Keratinocyte (primary cell): ENCODE measurements around the gene NME7. TPM values are rescaled to one million over a fixed set of nuclear protein-coding genes. Genes with fewer than 3 reads are reported as not detected.

ENCODE experiments used
- DNase-seq: peaks from one replicate; pipeline ENCODE4 v3.0.0-alpha.2; 2011; ENCODE audit warnings: low read depth, missing footprints, low spot score
- FAIRE-seq: peaks from 2 replicates; lab custom pipeline; 2011; peaks lifted over from hg19 to GRCh38; lab: Jason Lieb, UNC
- H2AFZ ChIP-seq: 2 replicates; pipeline ENCODE4 v1.6.0; 2012; ENCODE audit warnings: low read length, control low read depth, inconsistent platforms; ENCODE audit not compliant: control insufficient read depth
- H3K27ac ChIP-seq: 2 replicates; pipeline ENCODE4 v1.5.1; 2011; ENCODE audit warnings: low read length; ENCODE audit not compliant: control insufficient read depth, insufficient read depth
- H3K27me3 ChIP-seq: 3 replicates; pipeline ENCODE4 v1.6.0; 2011; ENCODE audit warnings: low read length; ENCODE audit not compliant: control insufficient read depth, insufficient read depth; ENCODE audit errors: extremely low read depth
- H3K36me3 ChIP-seq, 2 experiments: 2 replicates in 1 of 2; 3 replicates in 1 of 2; pipeline ENCODE4 v1.5.1; 2011; ENCODE audit warnings: low read length in 2 of 2, mild to moderate bottlenecking in 1 of 2; ENCODE audit not compliant: control insufficient read depth in 2 of 2, insufficient read depth in 2 of 2; ENCODE audit errors: extremely low read depth in 1 of 2
- H3K4me1 ChIP-seq: 3 replicates; pipeline ENCODE4 v1.5.1; 2011; ENCODE audit warnings: low read length; ENCODE audit not compliant: control insufficient read depth, insufficient read depth; ENCODE audit errors: extremely low read depth
- H3K4me2 ChIP-seq: 3 replicates; pipeline ENCODE4 v1.6.0; 2011; ENCODE audit warnings: low read depth, low read length; ENCODE audit not compliant: control insufficient read depth, insufficient read depth; ENCODE audit errors: extremely low read depth
- H3K4me3 ChIP-seq, 3 experiments: fragments of 200-600 bp in 1 of 3; sonication (generic) in 1 of 3; 2 replicates in 2 of 3; 3 replicates in 1 of 3; pipeline ENCODE4 v1.5.1; 2011 to 2016; ENCODE audit warnings: low read length in 3 of 3, mild to moderate bottlenecking in 3 of 3, control low read depth in 2 of 3, inconsistent platforms in 1 of 3, low read depth in 1 of 3, mixed read lengths in 1 of 3, mixed run types in 1 of 3, moderate library complexity in 1 of 3; ENCODE audit not compliant: control insufficient read depth in 2 of 3, insufficient read depth in 2 of 3; ENCODE audit errors: extremely low read depth in 1 of 3
- H3K79me2 ChIP-seq: 2 replicates; pipeline ENCODE4 v1.6.0; 2012; ENCODE audit warnings: low read length; ENCODE audit not compliant: control insufficient read depth, insufficient read depth
- H3K9ac ChIP-seq: 3 replicates; pipeline ENCODE4 v1.6.0; 2011; ENCODE audit warnings: low read length; ENCODE audit not compliant: control insufficient read depth, insufficient read depth; ENCODE audit errors: extremely low read depth
- H3K9me1 ChIP-seq: 3 replicates; pipeline ENCODE4 v1.6.0; 2011; ENCODE audit warnings: low read length; ENCODE audit not compliant: control insufficient read depth, insufficient read depth; ENCODE audit errors: extremely low read depth
- H3K9me3 ChIP-seq: 2 replicates; pipeline ENCODE4 v1.5.1; 2012; ENCODE audit warnings: low read depth, low read length; ENCODE audit not compliant: control insufficient read depth
- H4K20me1 ChIP-seq: 3 replicates; pipeline ENCODE4 v1.6.0; 2011; ENCODE audit warnings: low read length; ENCODE audit not compliant: control insufficient read depth, insufficient read depth; ENCODE audit errors: extremely low read depth
- EZH2 ChIP-seq: IDR thresholded peaks from one replicate; pipeline ENCODE4 v1.6.1; 2012; ENCODE audit warnings: inconsistent platforms, mild to moderate bottlenecking, low read length, moderate library complexity
- dilution Hi-C: fragments of 300-500 bp; cut with MboI; formaldehyde crosslinking; loops from one replicate; pipeline ENCODE4 v1.7.0; 2020; ENCODE audit warnings: low sequenced_read_pairs; ENCODE audit not compliant: extremely low pct_ligation_motif_present
- polyA plus RNA-seq, 5 experiments: library from polyadenylated mRNA; depleted of rRNA in 3 of 5; stranded (reverse) in 3 of 5; stranded (forward) in 1 of 5; unstranded in 1 of 5; fragments of >200 nt; gene quantifications; 1 replicate in 1 of 5; 2 replicates in 3 of 5; 3 replicates in 1 of 5; pipeline versions ENCODE4 v1.2.1 to v1.2.3, GENCODE V29; 2011 to 2012; ENCODE audit warnings: missing spikeins in 2 of 5, low read depth in 1 of 5, low replicate concordance in 1 of 5
- TF ChIP-seq, protein P1 (sequence below), 3 experiments: IDR thresholded peaks in 1 of 3; conservative IDR thresholded peaks in 1 of 3; optimal IDR thresholded peaks in 1 of 3; 2 replicates in 2 of 3; 3 replicates in 1 of 3; pipeline versions ENCODE3 to v1.5.1; 2011; ENCODE audit warnings: low read length in 3 of 3, mild to moderate bottlenecking in 3 of 3, moderate library complexity in 2 of 3, control low read depth in 1 of 3, inconsistent platforms in 1 of 3; ENCODE audit not compliant: insufficient read depth in 2 of 3; ENCODE audit errors: extremely low read depth in 1 of 3

The NME7 gene
- polyA plus RNA-seq, 1 donor (not counting 4 experiments of a cell fraction or from before 2014, with no cell fraction given): 52.9 TPM

DNA sequence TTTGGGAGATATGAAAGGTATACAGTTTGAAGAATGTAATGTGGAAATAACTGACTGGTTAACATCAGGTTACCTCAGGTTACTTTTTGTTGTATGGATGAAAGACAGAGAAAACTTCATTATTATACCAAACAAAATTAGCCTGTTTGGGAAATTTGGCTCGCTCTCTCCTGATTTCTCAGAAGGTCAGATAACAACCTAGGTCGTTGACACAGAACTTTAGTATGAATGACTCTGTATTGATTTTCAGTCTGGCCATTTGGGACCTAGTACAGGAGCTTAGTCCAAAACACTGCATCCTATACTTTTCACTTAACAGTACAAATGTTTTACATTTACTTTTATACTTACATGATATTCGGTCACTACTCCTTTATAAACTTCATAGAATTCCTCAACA, 132.8 kb downstream of the NME7 start:
- no peaks in the 10 kb centered on the region for H3K79me2 ChIP-seq
- FAIRE-seq: no peak
- no peak overlapping the region for H3K4me3 ChIP-seq
- no peak overlapping the region for H2AFZ ChIP-seq
- H4K20me1 ChIP-seq: no peaks in the 10 kb centered on the region
- dilution Hi-C loops: no loop called here
- H3K27ac ChIP-seq: no peak overlapping the region
- no peaks in the 10 kb centered on the region for H3K4me1 ChIP-seq
- DNase-seq: no peak
- TF ChIP-seq EZH2: no peak
- TF ChIP-seq, protein P1, sequence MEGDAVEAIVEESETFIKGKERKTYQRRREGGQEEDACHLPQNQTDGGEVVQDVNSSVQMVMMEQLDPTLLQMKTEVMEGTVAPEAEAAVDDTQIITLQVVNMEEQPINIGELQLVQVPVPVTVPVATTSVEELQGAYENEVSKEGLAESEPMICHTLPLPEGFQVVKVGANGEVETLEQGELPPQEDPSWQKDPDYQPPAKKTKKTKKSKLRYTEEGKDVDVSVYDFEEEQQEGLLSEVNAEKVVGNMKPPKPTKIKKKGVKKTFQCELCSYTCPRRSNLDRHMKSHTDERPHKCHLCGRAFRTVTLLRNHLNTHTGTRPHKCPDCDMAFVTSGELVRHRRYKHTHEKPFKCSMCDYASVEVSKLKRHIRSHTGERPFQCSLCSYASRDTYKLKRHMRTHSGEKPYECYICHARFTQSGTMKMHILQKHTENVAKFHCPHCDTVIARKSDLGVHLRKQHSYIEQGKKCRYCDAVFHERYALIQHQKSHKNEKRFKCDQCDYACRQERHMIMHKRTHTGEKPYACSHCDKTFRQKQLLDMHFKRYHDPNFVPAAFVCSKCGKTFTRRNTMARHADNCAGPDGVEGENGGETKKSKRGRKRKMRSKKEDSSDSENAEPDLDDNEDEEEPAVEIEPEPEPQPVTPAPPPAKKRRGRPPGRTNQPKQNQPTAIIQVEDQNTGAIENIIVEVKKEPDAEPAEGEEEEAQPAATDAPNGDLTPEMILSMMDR (optimal IDR thresholded peaks at IDR 0.05 in 1 of 3, IDR thresholded peaks at IDR 0.05 in 1 of 3, conservative IDR thresholded peaks at IDR 0.05 in 1 of 3; ENCODE audit: extremely low read depth in 1 of 3, insufficient read depth in 2 of 3, low read length in 3 of 3): no peak
- no peak overlapping the region for H3K4me2 ChIP-seq
- no peaks in the 10 kb centered on the region for H3K36me3 ChIP-seq
- no peaks in the 10 kb centered on the region for H3K9me1 ChIP-seq
- H3K9ac ChIP-seq: no peak overlapping the region
- H3K27me3 ChIP-seq: no peaks in the 10 kb centered on the region
- no peaks in the 10 kb centered on the region for H3K9me3 ChIP-seq

DNA sequence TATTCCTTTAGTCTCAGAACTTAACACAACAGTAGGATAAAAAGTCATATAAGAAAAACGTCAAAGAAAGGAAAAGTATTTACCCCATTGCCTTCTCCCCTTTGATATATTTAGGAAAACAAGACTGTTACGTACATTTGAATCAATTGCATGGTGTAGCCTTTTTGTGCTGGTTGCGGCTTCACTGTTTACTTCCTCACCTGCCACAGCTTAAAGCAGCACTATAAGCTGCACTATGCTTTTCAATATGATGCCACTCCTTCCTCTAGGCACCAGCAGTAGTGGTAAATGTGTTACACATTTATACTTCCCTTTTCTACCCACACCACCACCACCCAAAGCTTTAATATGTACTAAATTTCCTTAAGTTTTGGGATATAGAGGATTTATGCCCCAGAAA, 150.0 kb downstream of the NME7 start:
- TF ChIP-seq, protein P1 (optimal IDR thresholded peaks at IDR 0.05 in 1 of 3, IDR thresholded peaks at IDR 0.05 in 1 of 3, conservative IDR thresholded peaks at IDR 0.05 in 1 of 3; ENCODE audit: extremely low read depth in 1 of 3, insufficient read depth in 2 of 3, low read length in 3 of 3): no peak
- Histone ChIP-seq H3K4me3 (no peak overlapping the region), H3K9me1 (no peaks in the 10 kb centered on the region), H2AFZ (no peak overlapping the region), H3K4me2 (no peak overlapping the region), H3K27ac (no peak overlapping the region), H3K36me3 (no peaks in the 10 kb centered on the region), H3K79me2 (no peaks in the 10 kb centered on the region), H4K20me1 (no peaks in the 10 kb centered on the region), H3K4me1 (no peaks in the 10 kb centered on the region), H3K9me3 (no peaks in the 10 kb centered on the region), H3K9ac (no peak overlapping the region), H3K27me3 (no peaks in the 10 kb centered on the region)
- DNase-seq (no peak), FAIRE-seq (no peak)
- dilution Hi-C loops: no loop called here
